Measurements from ENCODE around the gene CEP128.

The CEP128 gene

GRCh38 chr14:80659783-80660182 lies 281.8 kb downstream of the CEP128 start:
- no peak for DNase-seq

GRCh38 chr14:80658733-80659132 lies 282.8 kb downstream of the CEP128 start:
- no peak for DNase-seq

GRCh38 chr14:80658155-80658554 lies 283.4 kb downstream of the CEP128 start:
- no peak for DNase-seq

GRCh38 chr14:80653956-80654355 lies 287.6 kb downstream of the CEP128 start:
- no peak for DNase-seq

- DNase-seq: no peak
Observed at GRCh38 chr14:80645667-80646413, 295.7 kb downstream of the CEP128 start.

- DNase-seq: no peak
Observed at GRCh38 chr14:80644826-80645225, 296.7 kb downstream of the CEP128 start.

- no peak for DNase-seq
Observed at GRCh38 chr14:80638620-80639515, 302.7 kb downstream of the CEP128 start.

GRCh38 chr14:80637756-80638619 lies 303.6 kb downstream of the CEP128 start:
- no peak for DNase-seq

- no peak for DNase-seq
Observed at GRCh38 chr14:80636071-80636470, 305.5 kb downstream of the CEP128 start.

- DNase-seq: no peak
Observed at GRCh38 chr14:80634106-80634758, 307.3 kb downstream of the CEP128 start.

- DNase-seq: no peak
Observed at GRCh38 chr14:80629606-80630005, 311.9 kb downstream of the CEP128 start.

GRCh38 chr14:80628547-80628946 lies 313.0 kb downstream of the CEP128 start:
- no peak for DNase-seq

- no peak for DNase-seq
Observed at GRCh38 chr14:80627745-80628144, 313.8 kb downstream of the CEP128 start.

- DNase-seq: no peak
Observed at GRCh38 chr14:80624581-80624980, 317.0 kb downstream of the CEP128 start.

- DNase-seq: no peak
Observed at GRCh38 chr14:80621701-80622100, 319.8 kb downstream of the CEP128 start.

- DNase-seq: no peak
Observed at GRCh38 chr14:80620434-80620833, 321.1 kb downstream of the CEP128 start.

GRCh38 chr14:80618751-80619329 lies 322.7 kb downstream of the CEP128 start:
- DNase-seq: no peak

- no peak for DNase-seq
Observed at GRCh38 chr14:80615831-80616230, 325.7 kb downstream of the CEP128 start.

GRCh38 chr14:80609055-80609454 lies 332.5 kb downstream of the CEP128 start:
- no peak for DNase-seq

- DNase-seq: no peak
Observed at GRCh38 chr14:80608563-80608962, 333.0 kb downstream of the CEP128 start.

GRCh38 chr14:80607430-80608190 lies 333.9 kb downstream of the CEP128 start:
- no peak for DNase-seq
